ENCODE results near the gene ANKS6.

ANKS6 gene

DNA sequence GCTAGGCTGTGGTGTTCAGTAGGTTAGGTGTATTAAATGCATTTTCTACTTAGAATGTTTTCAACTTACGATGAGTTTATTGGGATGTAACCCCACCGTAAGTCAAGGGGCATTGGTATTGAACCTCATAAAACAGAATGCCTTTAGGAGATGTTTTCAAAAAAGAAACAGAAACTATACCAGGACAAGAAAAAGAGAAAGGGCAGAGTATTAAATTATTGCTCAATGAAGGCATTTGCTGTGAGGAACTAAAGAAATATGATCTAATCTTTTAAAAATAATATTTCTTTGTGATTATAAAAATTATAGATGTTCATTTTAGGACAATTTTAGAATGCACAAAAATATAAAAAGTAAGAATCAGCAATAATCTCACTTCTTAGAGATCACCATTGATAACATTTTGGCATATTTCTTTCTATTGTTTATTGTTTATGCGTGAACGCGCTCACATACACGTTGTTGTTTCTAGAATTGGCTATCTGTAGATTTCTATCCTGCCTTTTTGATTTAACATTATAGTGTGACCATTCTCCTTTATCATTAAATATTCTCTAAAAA is 19.1 kb upstream of the ANKS6 start:
- no peak for DNase-seq (ENCODE audit: low read depth)

DNA sequence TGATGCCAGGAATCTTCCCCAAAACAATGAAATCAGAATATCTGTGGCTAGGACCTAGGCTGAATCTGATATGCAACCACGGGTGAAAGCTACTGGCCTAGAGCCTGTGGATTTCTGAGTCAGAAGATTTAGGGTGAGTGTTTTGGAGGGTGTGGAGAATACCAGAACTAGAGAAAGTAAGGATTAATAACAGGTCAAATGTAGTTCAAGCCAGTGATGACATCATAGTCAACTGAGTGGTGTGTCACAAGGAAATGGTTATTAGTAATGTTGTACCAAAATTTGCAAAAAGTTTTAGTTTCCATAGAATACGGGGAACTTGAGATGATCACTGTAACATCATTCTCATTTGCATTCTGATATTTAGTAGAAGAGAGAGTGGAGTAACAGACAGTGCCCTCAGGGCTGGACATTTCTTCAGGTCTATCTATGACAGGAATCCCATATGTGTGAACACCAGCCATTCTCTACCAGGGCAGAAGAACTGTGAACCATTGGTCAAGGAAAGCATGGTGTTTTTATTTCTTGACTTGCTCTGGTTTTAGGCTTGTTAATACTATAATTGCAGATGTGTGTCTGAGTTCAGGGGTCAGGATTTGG is 14.8 kb upstream of the ANKS6 start:
- DNase-seq (ENCODE audit: low read depth): no peak

GRCh38 chr9:98810102-98810842 is 13.9 kb upstream of the ANKS6 start:
- no peak for DNase-seq (ENCODE audit: low read depth)

DNA sequence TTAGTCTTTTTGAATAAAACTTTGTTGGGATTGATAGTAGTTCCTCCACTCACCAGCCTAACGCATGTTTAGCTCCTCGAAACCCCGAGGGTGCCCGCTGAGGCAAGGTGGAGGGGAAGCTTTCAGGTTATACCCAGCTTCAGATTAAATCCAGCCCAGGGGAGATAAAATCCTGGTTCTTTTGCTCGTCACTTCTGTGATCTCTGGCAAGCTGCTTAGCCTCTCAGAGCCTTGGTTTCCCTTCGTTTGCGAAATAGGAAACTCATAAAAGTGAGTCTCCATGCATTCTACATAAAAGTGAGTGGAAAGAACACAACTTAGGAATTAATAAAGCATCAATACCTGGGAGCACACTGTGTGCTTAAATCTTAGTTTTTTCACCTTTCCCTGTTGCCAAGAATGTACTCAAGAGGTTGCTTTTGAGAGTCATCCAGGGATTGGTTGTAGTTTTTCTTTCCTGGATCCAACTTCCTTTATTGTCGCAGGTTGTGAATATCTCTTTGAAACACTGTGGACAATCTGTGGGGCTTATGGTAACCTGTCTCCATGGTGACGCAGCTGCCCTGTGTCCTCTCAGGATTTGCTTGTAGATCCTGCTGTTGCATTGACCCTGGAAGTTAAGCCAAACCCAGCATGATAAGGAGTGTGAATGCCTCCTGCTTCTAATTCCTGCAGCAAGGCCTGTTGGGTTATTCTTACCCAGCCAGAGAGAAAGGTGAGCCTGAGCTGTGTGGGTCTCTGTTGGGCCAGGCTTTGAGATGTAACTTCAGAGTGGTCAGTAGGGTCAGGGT is 13.2 kb upstream of the ANKS6 start:
- DNase-seq (ENCODE audit: low read depth): no peak

GRCh38 chr9:98808875-98809274 is 12.5 kb upstream of the ANKS6 start:
- no peak for DNase-seq (ENCODE audit: low read depth)

- DNase-seq (ENCODE audit: low read depth): no peak
Measured at GRCh38 chr9:98808411-98808815, 12.1 kb upstream of the ANKS6 start.

DNA sequence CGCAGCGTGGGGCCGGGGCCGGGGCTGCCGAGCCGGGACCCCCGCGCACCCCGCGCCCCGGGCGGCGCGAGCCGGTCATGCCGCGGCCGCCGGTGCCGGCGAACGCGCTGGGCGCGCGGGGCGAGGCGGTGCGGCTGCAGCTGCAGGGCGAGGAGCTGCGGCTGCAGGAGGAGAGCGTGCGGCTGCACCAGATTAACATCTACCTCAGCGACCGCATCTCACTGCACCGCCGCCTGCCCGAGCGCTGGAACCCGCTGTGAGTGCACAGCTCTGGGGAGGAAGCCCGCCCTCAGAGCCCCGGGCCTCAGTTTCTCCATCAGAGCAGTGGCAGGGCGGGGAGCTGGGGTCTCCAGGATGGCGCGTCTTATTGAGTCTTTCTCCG is 11.4 kb upstream of the ANKS6 start:
- DNase-seq (ENCODE audit: low read depth): no peak

- peak; percentile 36 for DNase-seq (ENCODE audit: low read depth)
Measured at GRCh38 chr9:98807070-98807813, 10.9 kb upstream of the ANKS6 start, which contains the start of gene GALNT12. GALNT12 (plus strand) TSS chr9:98807670; CDS start chr9:98807699, 29 bp downstream.

- no peak for DNase-seq (ENCODE audit: low read depth)
Measured at GRCh38 chr9:98806394-98807035, 10.2 kb upstream of the ANKS6 start.

DNA sequence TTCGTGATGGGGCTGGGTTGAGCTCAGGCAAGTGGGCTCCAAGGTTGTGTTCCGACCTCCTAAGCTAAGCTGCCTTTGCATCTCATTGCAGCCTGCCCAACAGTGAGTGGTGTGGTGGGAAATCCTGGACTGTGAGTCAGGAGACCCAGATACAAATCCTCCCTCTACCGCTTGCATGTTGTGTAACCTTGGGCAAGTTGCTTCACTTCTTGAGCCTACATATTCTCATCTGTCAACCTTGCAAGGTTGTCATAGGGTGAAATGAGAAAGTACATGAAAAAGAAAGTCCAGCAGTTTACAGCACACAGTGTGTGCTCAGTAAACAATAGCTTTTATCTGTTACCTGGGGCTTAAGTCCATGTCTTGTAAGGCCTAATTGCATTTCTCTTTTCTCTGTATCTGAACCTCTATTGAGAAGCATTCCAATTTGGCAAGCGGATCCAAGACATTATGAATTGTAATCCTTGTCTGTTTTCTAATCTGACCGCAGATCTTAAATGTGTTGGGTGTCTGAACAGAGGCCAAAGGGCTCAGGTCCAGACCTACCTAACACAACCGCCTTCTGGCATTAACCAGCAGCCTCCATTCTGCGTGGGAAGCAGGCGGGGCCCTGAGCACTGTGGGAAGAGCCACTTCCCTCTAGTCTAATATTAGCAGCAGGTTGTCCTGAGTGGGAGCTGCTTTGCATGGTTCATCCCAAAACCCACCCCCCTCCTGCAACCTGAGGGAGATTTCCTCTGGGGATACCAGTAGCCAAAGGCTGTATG is 9.3 kb upstream of the ANKS6 start:
- no peak for DNase-seq (ENCODE audit: low read depth)

- DNase-seq (ENCODE audit: low read depth): no peak
Measured at GRCh38 chr9:98804083-98804482, 7.7 kb upstream of the ANKS6 start.

- DNase-seq (ENCODE audit: low read depth): no peak
Measured at GRCh38 chr9:98801969-98802371, 5.6 kb upstream of the ANKS6 start.

- no peak for DNase-seq (ENCODE audit: low read depth)
Measured at GRCh38 chr9:98801561-98801960, 5.2 kb upstream of the ANKS6 start.

- no peak for DNase-seq (ENCODE audit: low read depth)
Measured at GRCh38 chr9:98798254-98798653, 1.9 kb upstream of the ANKS6 start.

GRCh38 chr9:98797491-98797890 is 1.1 kb upstream of the ANKS6 start:
- no peak for DNase-seq (ENCODE audit: low read depth)

DNA sequence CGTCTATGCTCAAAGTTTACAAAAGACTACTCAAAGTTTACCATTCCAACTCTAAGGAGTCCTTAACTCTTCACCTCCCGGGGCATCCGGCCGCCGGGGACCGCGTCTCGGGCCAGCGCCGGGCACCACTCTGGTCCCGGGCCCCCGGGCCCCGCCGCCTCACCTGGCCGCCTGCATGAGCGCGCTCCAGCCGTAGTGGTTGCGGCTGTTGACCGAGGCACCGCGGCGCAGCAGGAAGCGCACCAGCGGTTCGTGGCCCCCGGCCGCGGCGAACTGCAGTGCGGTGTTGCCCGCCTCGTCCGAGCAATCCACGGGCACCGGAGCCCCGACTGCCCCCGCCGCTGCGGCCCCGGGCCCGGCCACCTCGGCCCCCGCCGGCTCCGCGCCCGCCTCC is 388 bp downstream of the ANKS6 start:
- DNase-seq (ENCODE audit: low read depth): no peak

DNA sequence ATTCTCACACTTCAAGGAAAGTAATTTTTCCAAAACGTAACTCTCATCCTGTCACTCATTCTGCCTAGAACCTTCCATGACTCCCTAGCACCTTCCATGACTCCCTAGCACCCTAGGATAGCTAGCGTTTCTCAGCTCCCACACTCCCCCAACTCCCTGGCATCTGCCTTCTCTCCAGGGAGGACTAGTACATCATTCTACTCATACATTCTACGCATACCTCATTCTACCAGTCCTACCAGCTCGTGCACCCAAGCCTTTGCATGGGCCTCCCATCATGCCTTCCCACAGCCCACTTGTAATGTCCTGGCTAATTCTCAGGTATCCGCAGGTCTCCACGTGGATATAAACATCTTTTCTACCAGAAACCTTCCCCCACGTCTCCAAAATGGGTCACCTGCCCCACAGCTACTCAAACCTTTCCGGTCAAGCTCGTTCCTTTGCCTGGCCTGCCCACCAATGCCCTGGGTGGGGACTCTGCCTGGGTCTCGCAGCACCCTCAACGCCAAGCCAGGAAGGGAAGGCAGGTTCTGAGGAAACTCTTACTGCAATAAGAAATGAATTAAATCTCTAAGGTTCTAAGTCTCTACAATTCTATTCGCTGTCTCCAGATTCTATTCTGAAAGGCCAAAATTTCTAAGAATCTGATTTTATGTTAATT is 930 bp downstream of the ANKS6 start:
- DNase-seq (ENCODE audit: low read depth): no peak

GRCh38 chr9:98794802-98795201 is 1.6 kb downstream of the ANKS6 start:
- no peak for DNase-seq (ENCODE audit: low read depth)

DNA sequence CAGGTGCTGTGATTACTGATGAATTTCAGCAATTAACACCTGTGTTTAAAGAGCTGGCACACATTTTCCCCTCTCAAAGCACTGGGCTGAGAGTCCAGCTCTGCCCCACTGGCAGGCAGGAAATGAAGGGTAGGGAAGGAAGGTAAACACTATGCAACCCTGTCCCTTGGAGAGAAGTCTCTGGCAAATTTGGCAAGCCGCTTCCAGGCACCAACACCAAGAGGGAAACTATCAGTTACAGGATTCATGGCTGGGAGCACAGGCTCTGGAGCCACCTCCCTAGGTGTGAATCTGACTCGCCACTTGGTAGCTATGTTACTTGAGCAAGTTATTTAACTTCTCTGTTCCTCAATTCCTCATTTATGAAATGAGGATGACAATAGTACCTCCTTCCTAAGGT is 3.3 kb downstream of the ANKS6 start:
- DNase-seq (ENCODE audit: low read depth): no peak
